Activated T-helper 17 cell treated with anti-CD3 and anti-CD28 coated beads, Interleukin-2, amount 50 U/mL, for 72 hours (primary cell): ENCODE results near the gene OR2AG2. TPM values are rescaled to one million over a fixed set of nuclear protein-coding genes. Genes with fewer than 3 reads are reported as not detected.

ENCODE experiments used
- ATAC-seq: fragments of 150-1000 bp; cut with Tn5 transposase; replicated peaks from 2 replicates; pipeline ENCODE4 v1.10.0; 2021; ENCODE audit warnings: mild to moderate bottlenecking, moderate library complexity
- H3K27ac Mint-ChIP-seq: one replicate; pipeline ENCODE4 v1.8.0; 2022; ENCODE audit warnings: mixed read lengths
- H3K27me3 Mint-ChIP-seq: one replicate; pipeline ENCODE4 v1.8.0; 2022; ENCODE audit warnings: mixed read lengths
- H3K36me3 Mint-ChIP-seq: one replicate; pipeline ENCODE4 v1.8.0; 2022; ENCODE audit warnings: low read depth, mild to moderate bottlenecking, mixed read lengths
- H3K4me1 Mint-ChIP-seq: one replicate; pipeline ENCODE4 v1.8.0; 2022; ENCODE audit warnings: mixed read lengths
- H3K4me3 Mint-ChIP-seq: one replicate; pipeline ENCODE4 v1.8.0; 2022; ENCODE audit warnings: mild to moderate bottlenecking, mixed read lengths
- H3K9me3 Mint-ChIP-seq: one replicate; pipeline ENCODE4 v1.8.0; 2022; ENCODE audit warnings: mixed read lengths
- total RNA-seq, 2 donors: library from RNA; stranded (reverse); gene quantifications; one replicate each; pipeline ENCODE4 v1.2.3, GENCODE V29; 2022

Gene OR2AG2
- total RNA-seq, 2 donors from 2014 or later = 0.08 TPM; not detected in 1

DNA sequence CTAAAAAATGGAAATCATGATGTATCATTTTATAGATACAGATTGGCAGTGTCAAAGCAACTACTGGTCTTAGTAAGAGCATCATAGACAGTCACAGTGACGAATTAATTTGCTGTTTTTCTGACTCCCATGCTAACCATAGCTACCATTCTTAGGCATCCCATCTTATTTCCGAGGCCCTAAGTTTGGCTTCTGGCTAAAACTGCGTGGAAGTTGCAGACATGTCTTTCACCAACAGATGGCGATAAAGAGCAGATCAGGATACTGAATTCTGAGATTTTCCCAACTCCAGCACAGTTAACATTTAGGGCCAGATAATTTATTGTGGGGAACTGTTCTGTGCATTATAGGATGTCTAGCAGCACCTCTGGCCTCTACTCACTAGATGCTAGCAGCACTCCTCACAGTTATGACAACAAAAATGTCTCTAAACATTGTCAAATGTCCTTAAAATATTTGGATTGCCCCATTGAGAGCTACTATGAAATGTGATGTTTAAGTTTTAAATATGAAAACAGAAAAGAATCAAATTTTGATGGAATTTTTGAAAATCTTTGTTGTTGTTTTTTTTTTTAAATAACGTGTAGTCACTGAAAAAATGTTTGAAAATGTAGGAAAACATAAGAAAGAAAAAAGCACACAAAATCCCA is 16.3 kb downstream of the OR2AG2 start:
- Mint-ChIP-seq H3K27me3 (no peaks in the 10 kb centered on the region), H3K4me3 (no peak overlapping the region), H3K4me1 (peaks cover 14% of the 10 kb centered on the region), H3K9me3 (no peaks in the 10 kb centered on the region), H3K27ac (no peak overlapping the region), H3K36me3 (no peaks in the 10 kb centered on the region)
- ATAC-seq = peak; percentile 66

DNA sequence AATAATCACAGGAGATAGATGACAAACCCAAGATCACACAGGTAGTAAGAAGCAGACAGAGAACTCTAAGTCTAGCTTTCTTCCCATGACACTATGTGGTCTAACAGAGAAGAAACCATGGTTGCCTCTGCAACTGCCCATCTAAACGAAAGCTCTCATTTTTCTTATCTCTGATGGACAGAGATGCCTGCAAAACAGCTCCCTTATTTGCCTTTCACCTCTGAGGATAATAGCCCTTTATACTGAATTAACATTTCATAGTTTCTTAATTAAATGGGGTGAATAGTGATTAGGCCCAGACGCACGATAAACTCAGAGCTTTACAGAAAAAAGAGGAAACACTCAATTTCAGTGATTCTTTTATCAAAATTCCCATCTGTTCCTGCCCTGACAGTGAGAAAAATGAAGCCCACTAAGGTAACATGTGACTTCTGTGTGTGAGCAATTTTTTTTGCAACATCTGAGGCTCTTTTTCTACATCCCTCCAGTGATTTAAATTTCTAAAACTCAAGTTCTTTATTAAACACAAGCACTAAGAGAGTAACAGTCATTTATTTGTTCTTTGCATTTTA is 24.6 kb downstream of the OR2AG2 start:
- H3K9me3 Mint-ChIP-seq = no peaks in the 10 kb centered on the region
- peaks cover 18% of the 10 kb centered on the region for H3K4me1 Mint-ChIP-seq
- no peaks in the 10 kb centered on the region for H3K36me3 Mint-ChIP-seq
- no peak overlapping the region for H3K4me3 Mint-ChIP-seq
- H3K27me3 Mint-ChIP-seq = no peaks in the 10 kb centered on the region
- no peak overlapping the region for H3K27ac Mint-ChIP-seq
- peak; percentile 23 for ATAC-seq

DNA sequence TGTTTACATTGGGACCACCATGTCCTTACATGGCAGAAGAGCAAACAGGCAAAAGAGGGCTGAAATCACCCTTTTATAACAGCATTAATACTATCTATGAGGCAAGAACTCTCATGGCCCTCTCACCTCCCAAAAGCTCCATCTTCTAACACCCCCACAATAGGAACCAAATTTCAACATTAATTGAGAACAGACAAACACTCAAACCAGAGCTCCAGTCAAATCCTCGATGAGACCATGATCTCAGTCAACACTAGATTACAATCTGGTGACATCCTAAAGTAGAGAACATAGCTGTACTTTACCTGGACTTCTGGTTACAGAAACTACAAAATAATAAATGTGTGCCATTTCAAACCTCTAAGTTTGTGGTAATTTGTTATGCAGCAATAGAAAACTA is 25.1 kb downstream of the OR2AG2 start:
- H3K9me3 Mint-ChIP-seq = no peaks in the 10 kb centered on the region
- peak; percentile 36 for ATAC-seq
- H3K27me3 Mint-ChIP-seq = no peaks in the 10 kb centered on the region
- H3K4me3 Mint-ChIP-seq = no peak overlapping the region
- no peak overlapping the region for H3K27ac Mint-ChIP-seq
- H3K4me1 Mint-ChIP-seq = peaks cover 23% of the 10 kb centered on the region
- no peaks in the 10 kb centered on the region for H3K36me3 Mint-ChIP-seq

DNA sequence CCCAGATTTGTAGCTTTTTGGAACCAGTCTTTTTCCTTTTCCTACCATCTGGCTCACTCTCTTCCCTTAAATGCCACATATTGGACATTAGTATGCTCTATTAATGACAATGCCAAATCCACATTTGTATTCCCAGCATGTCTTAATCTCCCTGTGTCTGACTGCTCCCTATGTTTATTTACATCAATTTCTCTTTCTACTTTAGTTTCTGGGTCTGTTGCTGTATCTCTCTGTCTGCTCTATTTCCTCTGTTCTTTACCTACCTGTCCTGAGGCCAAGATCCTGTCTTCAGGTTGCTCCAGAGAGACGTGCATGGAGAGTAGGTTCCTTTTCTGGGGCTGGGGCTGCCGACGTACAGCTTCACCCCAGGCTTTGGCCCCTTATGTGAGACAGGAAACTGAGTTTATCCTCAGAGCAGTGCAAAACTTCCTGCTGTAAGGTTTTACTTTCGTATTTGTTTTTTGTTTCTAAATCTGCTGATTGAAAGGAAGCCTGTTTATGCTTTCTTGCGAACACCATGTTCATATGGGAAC is 25.6 kb downstream of the OR2AG2 start:
- peaks cover under 1% of the 10 kb centered on the region for H3K36me3 Mint-ChIP-seq
- no peaks in the 10 kb centered on the region for H3K9me3 Mint-ChIP-seq

DNA sequence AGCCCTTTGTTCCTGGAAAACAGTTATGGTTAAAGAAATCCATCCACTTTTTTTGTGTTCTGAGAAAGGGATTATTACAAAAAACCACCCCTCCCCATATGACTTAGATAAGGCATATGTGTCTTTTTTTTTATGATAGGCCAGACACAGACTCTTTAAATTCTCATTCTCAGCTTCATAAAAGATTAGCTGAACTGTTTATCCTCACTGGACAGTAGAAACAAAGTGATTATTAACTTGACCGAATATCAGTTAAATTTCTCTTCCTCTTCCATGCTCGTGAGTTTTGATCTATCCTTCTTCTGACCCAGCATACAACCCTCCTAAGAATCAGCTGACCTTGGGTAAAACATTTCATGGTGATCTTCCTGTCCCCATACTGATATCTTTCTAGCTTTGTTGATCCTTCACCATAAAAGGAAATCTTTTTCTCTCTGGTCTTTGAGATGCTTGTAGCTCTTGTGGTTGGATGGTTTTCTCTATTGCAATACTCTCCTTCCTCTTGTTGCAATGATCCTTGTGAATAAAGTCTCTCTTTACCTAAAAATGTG is 26.2 kb downstream of the OR2AG2 start:
- peaks cover 30% of the 10 kb centered on the region for H3K4me1 Mint-ChIP-seq
- peak; percentile 56 for ATAC-seq

More for the DNA sequence above, 25.6 kb downstream of the OR2AG2 start:
- Mint-ChIP-seq H3K27me3 (no peaks in the 10 kb centered on the region), H3K4me3 (no peak overlapping the region), H3K4me1 (peaks cover 24% of the 10 kb centered on the region), H3K27ac (no peak overlapping the region)
- peak; percentile 73 for ATAC-seq

DNA sequence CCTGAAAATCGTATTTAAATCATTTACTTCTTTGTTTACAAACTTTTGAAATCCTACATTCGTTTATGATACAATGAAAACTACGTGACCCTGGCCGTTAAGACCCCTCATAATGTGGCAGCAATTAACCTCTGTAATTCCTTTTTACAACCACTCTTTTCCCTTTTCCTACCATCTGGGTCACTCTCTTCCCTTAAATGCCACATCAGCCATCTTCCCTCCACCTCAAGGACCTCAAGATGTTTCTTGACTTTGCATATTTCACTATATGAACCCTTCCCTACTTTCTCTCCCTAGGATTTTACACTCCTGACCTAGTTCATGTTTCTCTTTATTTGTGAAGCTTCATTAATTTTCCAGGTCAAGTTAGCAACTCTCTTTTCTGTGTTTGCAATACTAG is 26.8 kb downstream of the OR2AG2 start:
- peaks cover 30% of the 10 kb centered on the region for H3K4me1 Mint-ChIP-seq
- H3K4me3 Mint-ChIP-seq = no peak overlapping the region
- H3K27me3 Mint-ChIP-seq = no peaks in the 10 kb centered on the region
- H3K36me3 Mint-ChIP-seq = peaks cover 12% of the 10 kb centered on the region
- no peaks in the 10 kb centered on the region for H3K9me3 Mint-ChIP-seq
- no peak overlapping the region for H3K27ac Mint-ChIP-seq
- no peak for ATAC-seq

More for the DNA sequence above, 26.2 kb downstream of the OR2AG2 start:
- Mint-ChIP-seq H3K9me3 (no peaks in the 10 kb centered on the region), H3K27me3 (no peaks in the 10 kb centered on the region), H3K4me3 (no peak overlapping the region), H3K27ac (no peak overlapping the region), H3K36me3 (peaks cover 7% of the 10 kb centered on the region)

DNA sequence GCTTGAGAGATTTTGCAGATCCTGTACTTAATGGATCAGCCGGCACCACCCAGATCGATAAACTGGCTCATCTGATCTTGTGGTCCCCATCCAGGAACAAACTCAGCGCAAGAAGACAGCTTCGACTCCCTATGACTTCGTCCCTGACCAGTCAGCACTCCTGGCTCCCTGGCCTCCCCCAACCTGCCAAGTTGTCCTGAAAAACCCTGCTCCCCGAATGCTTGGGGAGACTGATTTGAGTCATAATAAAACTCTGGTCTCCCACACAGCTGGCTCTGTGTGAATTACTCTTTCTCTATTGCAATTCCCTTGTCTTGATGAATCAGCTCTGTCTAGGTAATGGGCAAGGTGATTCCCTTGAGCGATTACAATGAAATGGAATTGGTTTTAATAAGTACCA is 29.5 kb downstream of the OR2AG2 start:
- ATAC-seq = peak; percentile 51
- H3K4me3 Mint-ChIP-seq = no peak overlapping the region
- H3K27me3 Mint-ChIP-seq = no peaks in the 10 kb centered on the region
- H3K4me1 Mint-ChIP-seq = peaks cover 43% of the 10 kb centered on the region
- peak overlapping the region; percentile 49 for H3K27ac Mint-ChIP-seq
- no peaks in the 10 kb centered on the region for H3K9me3 Mint-ChIP-seq
- H3K36me3 Mint-ChIP-seq = peaks cover 30% of the 10 kb centered on the region

DNA sequence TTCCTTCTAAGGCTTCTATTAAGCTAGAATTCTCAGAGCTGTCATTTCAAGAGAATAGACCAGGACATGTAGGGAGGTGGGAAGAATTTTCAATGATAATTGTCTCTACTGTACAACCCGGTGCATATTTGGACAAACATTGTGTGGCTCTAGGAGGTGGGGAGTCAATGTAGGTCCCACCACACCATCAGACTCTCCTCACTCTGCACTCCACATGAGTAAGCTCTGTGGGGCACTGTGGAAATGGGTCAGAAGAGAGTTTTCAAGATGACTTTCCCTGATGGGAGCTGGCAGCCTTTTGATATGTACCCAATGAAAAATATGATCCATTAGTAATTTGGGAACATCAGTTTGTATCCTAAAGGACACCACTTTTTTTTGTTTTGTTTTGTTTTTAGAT is 33.2 kb downstream of the OR2AG2 start:
- peak; percentile 11 for ATAC-seq
- peak overlapping the region; percentile 70 for H3K4me3 Mint-ChIP-seq
- H3K4me1 Mint-ChIP-seq = peaks cover 74% of the 10 kb centered on the region
- H3K27me3 Mint-ChIP-seq = no peaks in the 10 kb centered on the region
- no peaks in the 10 kb centered on the region for H3K9me3 Mint-ChIP-seq
- H3K27ac Mint-ChIP-seq = no peak overlapping the region
- H3K36me3 Mint-ChIP-seq = peaks cover 66% of the 10 kb centered on the region

DNA sequence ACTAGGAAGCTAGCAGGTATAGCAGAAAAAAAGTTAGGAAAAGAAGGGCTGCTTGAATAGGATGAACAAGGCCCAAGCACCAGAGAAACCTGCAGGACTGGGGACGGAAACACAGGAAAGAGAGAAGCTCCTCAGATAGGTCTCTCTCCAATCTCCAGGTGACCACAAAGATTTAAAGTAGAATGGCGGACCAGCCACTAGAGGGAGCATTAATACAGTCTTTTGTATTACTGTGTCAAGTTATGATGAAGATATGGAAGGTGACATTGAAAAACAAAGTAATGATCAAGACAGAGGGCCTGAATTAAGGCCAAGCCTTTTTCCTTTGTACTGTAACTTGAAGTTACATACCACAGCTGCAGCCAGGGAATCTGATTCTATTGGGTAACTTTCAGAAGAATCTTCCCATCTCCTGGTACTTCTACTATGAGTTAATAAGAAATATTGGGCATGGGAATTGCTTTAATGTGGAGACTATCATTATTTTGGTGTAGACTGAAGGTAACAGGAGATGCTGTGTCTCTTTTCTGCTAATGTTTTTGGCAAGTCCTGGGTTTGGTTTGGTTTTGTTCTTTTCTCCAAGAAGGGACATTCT is 33.8 kb downstream of the OR2AG2 start:
- Mint-ChIP-seq H3K4me1 (peaks cover 68% of the 10 kb centered on the region), H3K4me3 (peak overlapping the region; percentile 70), H3K9me3 (no peaks in the 10 kb centered on the region), H3K27ac (peak overlapping the region; percentile 80), H3K27me3 (no peaks in the 10 kb centered on the region), H3K36me3 (peaks cover 72% of the 10 kb centered on the region)
- ATAC-seq = peak; percentile 36

DNA sequence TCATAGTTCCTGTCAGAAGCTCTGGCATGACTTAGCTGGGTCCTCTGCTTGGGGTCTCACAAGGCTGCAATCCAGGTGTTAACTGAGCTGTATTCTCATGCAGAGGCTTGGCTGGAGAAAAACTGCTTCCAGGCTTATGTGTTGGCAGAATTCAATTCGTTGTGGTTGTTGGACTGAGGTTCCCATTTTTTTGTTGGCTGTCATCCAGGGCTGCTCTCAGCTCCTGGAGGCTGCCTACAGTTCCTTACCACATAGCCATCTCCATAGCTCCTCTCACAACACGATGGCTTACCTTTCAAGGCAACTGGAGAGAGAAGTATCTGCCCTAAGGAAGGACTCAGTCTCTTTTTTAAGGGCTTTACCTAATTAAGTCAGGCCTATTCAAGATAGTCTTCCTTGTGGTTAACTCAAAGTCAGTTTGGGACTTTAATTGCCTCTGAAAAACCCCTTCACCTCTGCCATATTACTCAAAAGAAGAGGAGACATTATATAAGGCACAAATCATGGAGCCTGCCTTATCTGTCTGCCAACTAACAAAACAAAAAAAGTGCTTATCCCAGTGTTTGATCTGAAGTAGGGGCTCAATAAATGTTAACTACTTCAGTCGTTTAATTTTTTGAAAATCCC is 35.2 kb downstream of the OR2AG2 start:
- Mint-ChIP-seq H3K9me3 (no peaks in the 10 kb centered on the region), H3K36me3 (peaks cover 86% of the 10 kb centered on the region), H3K4me3 (peak overlapping the region; percentile 70), H3K4me1 (peaks cover 55% of the 10 kb centered on the region), H3K27ac (peak overlapping the region; percentile 80), H3K27me3 (no peaks in the 10 kb centered on the region)
- peak; percentile 65 for ATAC-seq

DNA sequence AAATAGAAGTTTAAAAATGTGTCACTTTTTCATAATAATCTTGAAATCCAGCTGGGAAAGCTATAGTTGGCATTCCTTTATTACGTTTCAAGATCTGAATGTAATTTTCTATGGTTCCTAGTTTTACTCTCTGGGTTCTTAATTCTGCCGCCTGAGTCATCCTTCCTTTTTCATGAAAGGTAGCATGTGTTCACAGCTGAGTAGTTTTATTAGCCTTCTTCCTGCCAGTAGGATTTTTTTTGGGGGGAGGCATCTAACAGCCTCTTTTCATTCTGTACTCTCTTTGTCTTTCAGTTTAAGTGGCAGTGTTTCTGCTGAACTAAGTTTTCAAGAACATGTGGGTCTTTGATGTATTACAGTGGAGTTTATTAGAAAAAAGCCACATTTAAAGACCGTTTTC is 36.5 kb downstream of the OR2AG2 start:
- Mint-ChIP-seq H3K4me1 (peaks cover 49% of the 10 kb centered on the region), H3K27me3 (no peaks in the 10 kb centered on the region), H3K27ac (peak overlapping the region; percentile 88), H3K4me3 (peak overlapping the region; percentile 70), H3K36me3 (peaks cover 85% of the 10 kb centered on the region), H3K9me3 (no peaks in the 10 kb centered on the region)
- peak; percentile 39 for ATAC-seq

DNA sequence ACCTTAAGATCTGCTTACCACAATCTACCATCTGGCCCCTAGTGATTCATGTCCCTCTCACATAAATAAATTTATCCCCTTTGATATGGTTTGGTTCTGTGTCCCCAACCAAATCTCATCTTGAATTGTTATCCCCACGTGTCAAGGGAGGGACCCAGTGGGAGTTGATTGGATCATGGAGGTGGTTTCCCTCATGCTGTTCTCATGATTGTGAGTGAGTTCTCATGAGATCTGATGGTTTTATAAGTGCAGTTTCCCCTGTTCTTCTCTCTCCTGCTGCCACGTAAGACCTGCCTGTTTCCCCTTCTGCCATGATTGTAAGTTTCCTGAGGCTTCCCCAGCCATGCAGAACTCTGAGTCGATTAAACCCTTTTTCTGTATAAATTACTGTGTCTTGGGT is 37.2 kb downstream of the OR2AG2 start:
- peak; percentile 21 for ATAC-seq
- peaks cover 85% of the 10 kb centered on the region for H3K36me3 Mint-ChIP-seq
- H3K9me3 Mint-ChIP-seq = no peaks in the 10 kb centered on the region
- peak overlapping the region; percentile 88 for H3K27ac Mint-ChIP-seq
- peaks cover 45% of the 10 kb centered on the region for H3K4me1 Mint-ChIP-seq
- no peaks in the 10 kb centered on the region for H3K27me3 Mint-ChIP-seq
- H3K4me3 Mint-ChIP-seq = peak overlapping the region; percentile 70

DNA sequence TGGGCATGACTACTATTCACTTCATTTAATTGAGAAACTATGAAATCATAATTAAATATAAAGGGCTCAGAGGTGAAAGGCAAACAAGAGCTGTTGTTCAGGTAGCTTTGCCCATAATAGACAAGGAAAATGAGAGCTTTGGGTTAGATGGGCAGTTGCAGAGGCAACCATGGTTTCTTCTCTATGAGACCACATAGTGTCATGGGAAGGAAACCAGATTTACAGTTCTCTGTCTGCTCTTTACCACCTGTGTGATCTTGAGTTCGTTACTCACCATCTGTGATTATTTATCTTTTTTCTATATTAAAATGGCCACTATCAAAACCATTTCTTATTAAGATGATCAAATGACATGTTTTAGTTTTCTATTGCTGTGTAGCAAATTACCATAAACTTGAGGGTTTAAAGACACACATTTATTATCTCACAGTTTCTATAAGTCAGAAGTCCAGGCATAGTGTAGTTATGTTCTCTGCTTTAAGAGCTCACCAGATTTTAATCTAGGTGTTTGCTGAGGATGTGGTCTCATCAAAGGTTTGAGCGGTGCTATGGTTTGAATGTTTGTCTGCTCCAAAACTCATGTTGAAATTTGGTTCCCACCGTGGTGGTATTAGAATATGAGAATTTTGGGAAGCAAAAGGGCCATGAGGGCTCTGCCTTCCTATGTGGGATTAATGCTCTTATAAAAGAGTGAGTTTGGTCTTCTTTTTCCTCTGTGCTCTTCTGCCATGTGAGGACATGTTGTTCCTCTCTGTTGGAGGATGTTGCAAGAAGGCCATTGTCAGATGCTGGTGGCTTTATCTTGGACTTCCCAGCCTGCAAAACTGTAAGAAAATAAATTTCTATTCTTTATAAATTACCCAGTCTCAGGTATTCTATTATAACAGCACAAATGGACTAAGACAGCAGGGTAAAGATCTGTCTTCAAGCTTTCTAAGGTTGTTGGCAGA is 38.2 kb downstream of the OR2AG2 start:
- Mint-ChIP-seq H3K27ac (peak overlapping the region; percentile 88), H3K4me3 (peak overlapping the region; percentile 70), H3K36me3 (peaks cover 89% of the 10 kb centered on the region), H3K9me3 (no peaks in the 10 kb centered on the region), H3K27me3 (no peaks in the 10 kb centered on the region), H3K4me1 (peaks cover 45% of the 10 kb centered on the region)
- peak; percentile 65 for ATAC-seq
